Measurements from ENCODE around the gene PNMA8C. TPM values are rescaled to one million over a fixed set of nuclear protein-coding genes. Genes with fewer than 3 reads are reported as not detected.

The PNMA8C gene
- total RNA-seq, 1 donor from 2014 or later: 0.53 TPM

DNA sequence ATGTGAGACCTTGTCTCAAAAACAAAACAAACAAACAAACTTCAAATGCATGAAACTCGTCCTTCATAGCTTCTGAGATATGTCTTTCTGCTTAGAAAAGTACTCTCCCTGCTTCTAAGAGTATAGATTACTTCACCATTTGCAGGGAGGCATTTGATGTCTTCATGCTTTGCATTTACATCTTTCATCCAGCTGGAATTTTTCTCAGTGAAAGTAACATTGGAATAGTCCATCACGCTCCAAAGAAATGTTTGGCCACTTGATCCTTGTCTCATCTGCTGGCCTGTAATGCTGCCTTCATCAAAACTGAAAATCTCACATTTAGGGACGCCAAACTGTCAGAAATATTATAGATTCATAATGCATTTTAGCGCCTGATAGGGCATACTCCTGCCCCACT lies 23.4 kb upstream of the PNMA8C start:
- intact Hi-C loops (cut with DNase I): no loop called here
- Histone ChIP-seq H3K27me3 (no peaks in the 10 kb centered on the region), H3K36me3 (no peaks in the 10 kb centered on the region), H3K9me3 (peaks cover 0 to 3% of the 10 kb centered on the region in 2 donors), H3K4me1 (peaks cover 2 to 14% of the 10 kb centered on the region in 2 donors), H3K27ac (peak overlapping the region; percentile 79 to 85), H3K4me3 (no peak overlapping the region)
- DNase-seq (ENCODE audit: low spot score in 2 of 2): no peak
- TF ChIP-seq, protein P1, sequence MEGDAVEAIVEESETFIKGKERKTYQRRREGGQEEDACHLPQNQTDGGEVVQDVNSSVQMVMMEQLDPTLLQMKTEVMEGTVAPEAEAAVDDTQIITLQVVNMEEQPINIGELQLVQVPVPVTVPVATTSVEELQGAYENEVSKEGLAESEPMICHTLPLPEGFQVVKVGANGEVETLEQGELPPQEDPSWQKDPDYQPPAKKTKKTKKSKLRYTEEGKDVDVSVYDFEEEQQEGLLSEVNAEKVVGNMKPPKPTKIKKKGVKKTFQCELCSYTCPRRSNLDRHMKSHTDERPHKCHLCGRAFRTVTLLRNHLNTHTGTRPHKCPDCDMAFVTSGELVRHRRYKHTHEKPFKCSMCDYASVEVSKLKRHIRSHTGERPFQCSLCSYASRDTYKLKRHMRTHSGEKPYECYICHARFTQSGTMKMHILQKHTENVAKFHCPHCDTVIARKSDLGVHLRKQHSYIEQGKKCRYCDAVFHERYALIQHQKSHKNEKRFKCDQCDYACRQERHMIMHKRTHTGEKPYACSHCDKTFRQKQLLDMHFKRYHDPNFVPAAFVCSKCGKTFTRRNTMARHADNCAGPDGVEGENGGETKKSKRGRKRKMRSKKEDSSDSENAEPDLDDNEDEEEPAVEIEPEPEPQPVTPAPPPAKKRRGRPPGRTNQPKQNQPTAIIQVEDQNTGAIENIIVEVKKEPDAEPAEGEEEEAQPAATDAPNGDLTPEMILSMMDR (IDR thresholded peaks at IDR 0.05): no peak

DNA sequence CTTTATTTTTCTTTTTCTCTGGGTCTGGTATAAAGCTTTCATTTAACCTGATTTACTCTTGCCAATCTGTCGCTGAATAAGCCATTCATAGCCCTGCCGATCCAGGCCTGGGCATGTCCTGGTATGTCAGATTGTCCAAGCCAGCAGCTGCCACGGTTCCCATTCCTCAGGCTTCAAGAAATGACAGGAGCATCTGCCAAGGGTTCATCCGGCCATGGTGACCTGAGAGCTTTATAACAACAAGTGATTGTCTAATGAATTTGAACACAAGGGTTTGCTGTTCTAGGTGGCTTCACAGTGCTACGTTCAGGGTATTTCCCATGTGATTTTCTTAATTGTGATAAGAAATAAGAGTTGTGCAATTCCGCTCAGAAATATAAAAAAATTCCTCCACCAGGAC lies 22.6 kb upstream of the PNMA8C start:
- peaks cover 0 to 3% of the 10 kb centered on the region in 2 donors for H3K9me3 ChIP-seq
- no peaks in the 10 kb centered on the region for H3K27me3 ChIP-seq
- H3K4me3 ChIP-seq: peak overlapping the region in 1 of 2 donors; percentile 24
- H3K27ac ChIP-seq: peak overlapping the region; percentile 79 to 85
- intact Hi-C loops (cut with DNase I): no loop called here
- no peaks in the 10 kb centered on the region for H3K36me3 ChIP-seq
- peaks cover 2 to 14% of the 10 kb centered on the region in 2 donors for H3K4me1 ChIP-seq
- no peak for DNase-seq (ENCODE audit: low spot score in 2 of 2)
- TF ChIP-seq, protein P1 (IDR thresholded peaks at IDR 0.05): no peak

DNA sequence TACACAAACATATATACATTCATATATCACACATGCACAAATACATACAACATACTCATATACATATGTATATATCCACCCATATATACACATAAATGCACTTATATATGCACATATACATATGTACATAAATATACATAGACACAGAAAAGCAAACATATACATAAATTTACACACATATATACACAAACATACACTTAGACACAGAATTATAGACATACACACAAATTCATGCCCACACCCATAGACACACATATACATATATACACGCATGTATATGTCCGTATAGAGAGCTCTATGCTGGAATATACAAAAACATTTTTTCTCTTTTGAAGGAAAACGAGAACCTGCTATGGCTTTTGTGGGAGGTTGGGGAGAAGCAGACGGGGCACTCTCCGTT lies 22.0 kb upstream of the PNMA8C start:
- H3K4me3 ChIP-seq: peak overlapping the region in 1 of 2 donors; percentile 24
- peak overlapping the region; percentile 79 to 85 for H3K27ac ChIP-seq
- peaks cover 2 to 14% of the 10 kb centered on the region in 2 donors for H3K4me1 ChIP-seq
- TF ChIP-seq, protein P1 (IDR thresholded peaks at IDR 0.05): no peak
- intact Hi-C loops (cut with DNase I): no loop called here
- H3K27me3 ChIP-seq: no peaks in the 10 kb centered on the region
- peaks cover 0 to 3% of the 10 kb centered on the region in 2 donors for H3K9me3 ChIP-seq
- DNase-seq (ENCODE audit: low spot score in 2 of 2): no peak
- H3K36me3 ChIP-seq: no peaks in the 10 kb centered on the region

DNA sequence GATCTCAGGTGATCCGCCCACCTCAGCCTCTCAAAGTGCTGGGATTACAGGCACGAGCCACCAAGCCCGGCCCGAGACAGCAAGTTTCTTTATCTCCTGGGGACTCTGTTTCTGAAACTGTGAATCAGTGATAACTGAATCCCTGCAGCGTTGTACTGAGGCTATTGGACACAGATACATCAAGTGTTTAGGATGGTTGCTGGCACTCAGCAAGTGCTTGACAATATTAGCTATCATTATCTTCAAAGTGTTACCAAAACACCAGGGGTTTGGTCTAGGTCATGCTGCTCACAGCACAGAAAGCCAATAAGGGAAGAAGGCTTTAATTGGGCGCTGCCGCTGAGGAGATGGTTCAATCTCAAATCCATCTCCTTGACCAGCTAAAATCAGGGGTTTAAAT lies 20.5 kb upstream of the PNMA8C start:
- intact Hi-C loops (cut with DNase I): loop anchor here (2.0 kb wide), 1 partner anchor 24 kb away; no protein-coding TSS in a partner anchor
- TF ChIP-seq, protein P1 (IDR thresholded peaks at IDR 0.05): no peak
- Histone ChIP-seq H3K36me3 (no peaks in the 10 kb centered on the region), H3K27ac (peak overlapping the region; percentile 79 to 85), H3K4me1 (peaks cover 2 to 14% of the 10 kb centered on the region in 2 donors), H3K27me3 (no peaks in the 10 kb centered on the region), H3K9me3 (peaks cover 0 to 3% of the 10 kb centered on the region in 2 donors), H3K4me3 (no peak overlapping the region)
- no peak for DNase-seq (ENCODE audit: low spot score in 2 of 2)

DNA sequence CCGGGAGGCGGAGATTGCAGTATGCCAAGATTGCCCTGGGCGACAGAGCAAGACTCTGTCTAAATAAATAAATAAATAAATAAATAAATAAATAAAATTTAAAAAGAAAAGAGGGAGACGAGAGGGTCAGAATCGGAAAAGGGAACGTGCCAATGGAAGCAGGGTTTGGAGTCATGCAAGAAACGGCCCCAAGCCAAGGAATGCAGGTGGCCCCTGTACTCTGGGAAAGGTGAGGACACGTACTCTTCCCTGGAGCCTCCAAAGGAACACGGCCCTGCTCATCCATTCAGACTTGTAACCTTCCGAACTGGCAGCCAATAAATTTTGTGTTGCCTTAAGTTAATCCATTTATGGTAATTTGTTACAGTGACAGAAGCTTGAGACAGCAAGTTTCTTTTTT lies 19.9 kb upstream of the PNMA8C start:
- Histone ChIP-seq H3K4me1 (peaks cover 2 to 14% of the 10 kb centered on the region in 2 donors), H3K27ac (peak overlapping the region; percentile 79 to 85), H3K27me3 (no peaks in the 10 kb centered on the region), H3K9me3 (peaks cover 0 to 3% of the 10 kb centered on the region in 2 donors), H3K36me3 (no peaks in the 10 kb centered on the region), H3K4me3 (no peak overlapping the region)
- TF ChIP-seq, protein P1 (IDR thresholded peaks at IDR 0.05): no peak
- intact Hi-C loops (cut with DNase I): loop anchor here (2.0 kb wide), 1 partner anchor 24 kb away; no protein-coding TSS in a partner anchor
- DNase-seq (ENCODE audit: low spot score in 2 of 2): no peak
